Measurements from ENCODE around the gene CDX1. TPM values are rescaled to one million over a fixed set of nuclear protein-coding genes. Genes with fewer than 3 reads are reported as not detected.

The CDX1 gene
- total RNA-seq, 1 experiment from 2014 or later = 0.22 TPM

DNA sequence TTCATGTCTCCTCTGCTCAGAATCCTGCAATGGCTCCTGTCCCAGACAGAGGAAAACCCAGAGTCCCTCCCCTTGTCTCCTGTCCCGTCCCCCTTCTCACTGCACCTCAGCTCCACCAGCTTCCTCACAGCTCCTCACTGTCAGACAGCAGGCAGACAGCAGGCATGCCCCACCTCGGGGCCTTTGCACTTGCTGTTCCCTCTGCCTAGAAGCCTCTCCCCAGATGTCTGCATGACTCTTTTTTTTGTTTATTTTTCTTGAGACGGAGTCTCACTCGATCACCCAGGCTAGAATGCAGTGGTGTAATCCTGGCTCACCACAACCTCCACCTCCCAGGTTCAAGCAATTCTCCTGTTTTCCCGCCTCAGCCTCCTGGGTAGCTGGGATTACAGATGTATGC is 14.4 kb downstream of the CDX1 start:
- H3K4me1 ChIP-seq (ENCODE audit: insufficient read depth, low read length) = peaks cover 2% of the 10 kb centered on the region; the same call in 1 of the 2 replicates
- H2BK120ac ChIP-seq (ENCODE audit: low read depth, low read length, poor library complexity, severe bottlenecking) = no peak overlapping the region
- no peak overlapping the region for H3K23ac ChIP-seq (ENCODE audit: insufficient read length, low read depth, low read length)
- H2AFZ ChIP-seq (ENCODE audit: low read length) = no peak overlapping the region
- H4K91ac ChIP-seq (ENCODE audit: insufficient read length, low read depth, low read length) = no peak overlapping the region
- TF ChIP-seq, protein P1, sequence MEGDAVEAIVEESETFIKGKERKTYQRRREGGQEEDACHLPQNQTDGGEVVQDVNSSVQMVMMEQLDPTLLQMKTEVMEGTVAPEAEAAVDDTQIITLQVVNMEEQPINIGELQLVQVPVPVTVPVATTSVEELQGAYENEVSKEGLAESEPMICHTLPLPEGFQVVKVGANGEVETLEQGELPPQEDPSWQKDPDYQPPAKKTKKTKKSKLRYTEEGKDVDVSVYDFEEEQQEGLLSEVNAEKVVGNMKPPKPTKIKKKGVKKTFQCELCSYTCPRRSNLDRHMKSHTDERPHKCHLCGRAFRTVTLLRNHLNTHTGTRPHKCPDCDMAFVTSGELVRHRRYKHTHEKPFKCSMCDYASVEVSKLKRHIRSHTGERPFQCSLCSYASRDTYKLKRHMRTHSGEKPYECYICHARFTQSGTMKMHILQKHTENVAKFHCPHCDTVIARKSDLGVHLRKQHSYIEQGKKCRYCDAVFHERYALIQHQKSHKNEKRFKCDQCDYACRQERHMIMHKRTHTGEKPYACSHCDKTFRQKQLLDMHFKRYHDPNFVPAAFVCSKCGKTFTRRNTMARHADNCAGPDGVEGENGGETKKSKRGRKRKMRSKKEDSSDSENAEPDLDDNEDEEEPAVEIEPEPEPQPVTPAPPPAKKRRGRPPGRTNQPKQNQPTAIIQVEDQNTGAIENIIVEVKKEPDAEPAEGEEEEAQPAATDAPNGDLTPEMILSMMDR (conservative IDR thresholded peaks at IDR 0.05) = no peak
- no peaks in the 10 kb centered on the region for H3K9me3 ChIP-seq (ENCODE audit: control insufficient read depth, low read depth, low read length)
- peaks cover 61% of the 10 kb centered on the region for H3K27me3 Mint-ChIP-seq (ENCODE audit: low read depth)
- H3K27ac Mint-ChIP-seq = no peak overlapping the region
- H3K14ac ChIP-seq (ENCODE audit: insufficient read depth, low read length) = no peak overlapping the region; the same call in 1 of the 2 replicates
- no peak overlapping the region for H2BK20ac ChIP-seq (ENCODE audit: low read depth, low read length, poor library complexity, severe bottlenecking)
- no peaks in the 10 kb centered on the region for H3K23me2 ChIP-seq (ENCODE audit: insufficient read length, low read depth, low read length, poor library complexity, severe bottlenecking)
- H3K4ac ChIP-seq (ENCODE audit: low read depth, low read length) = no peak overlapping the region
- no peaks in the 10 kb centered on the region; a peak in 1 of 7 replicates for H3K36me3 Mint-ChIP-seq (ENCODE audit: insufficient read depth in 1 of 3, low read depth in 3 of 3)
- no peaks in the 10 kb centered on the region for H3K79me1 ChIP-seq (ENCODE audit: insufficient read depth, low read depth, low read length, poor library complexity, severe bottlenecking)
- no peak for DNase-seq
- no peak overlapping the region for H4K8ac ChIP-seq (replicated peaks; ENCODE audit: insufficient read length, low read depth, low read length)
- no peak overlapping the region for H2BK12ac ChIP-seq (ENCODE audit: insufficient read length, low read depth, low read length)
- H3K27me3 ChIP-seq (ENCODE audit: insufficient read depth, low read length) = peaks cover 2% of the 10 kb centered on the region; the same call in 1 of the 2 replicates
- WGBS (ENCODE audit: extremely low coverage, insufficient read length, low lambda C conversion rate) = no CpG with 5 or more reads among the region's 5 CpGs
- no peak overlapping the region for H4K5ac ChIP-seq (ENCODE audit: insufficient read length, low read depth, low read length)
- H3K9ac ChIP-seq (ENCODE audit: extremely low read depth, insufficient read length, low read length) = no peak overlapping the region
- no peak overlapping the region for H3T11ph ChIP-seq (ENCODE audit: low read length)
- H3K4me1 Mint-ChIP-seq = peaks cover 8 to 13% of the 10 kb centered on the region in 2 experiments
- no peak overlapping the region for H2AK5ac ChIP-seq (ENCODE audit: insufficient read length, low read length)
- no peak overlapping the region for H3K18ac ChIP-seq (ENCODE audit: insufficient read length, low read depth, low read length)
- no peak overlapping the region for H3K56ac ChIP-seq (ENCODE audit: insufficient read length, low read depth, low read length)
- no peaks in the 10 kb centered on the region; a peak in 1 of 5 replicates for H3K9me3 Mint-ChIP-seq
- no peak overlapping the region for H2BK15ac ChIP-seq (ENCODE audit: low read depth, low read length)
- H3K4me3 Mint-ChIP-seq = no peak overlapping the region
- no peak overlapping the region for H3K27ac ChIP-seq (ENCODE audit: insufficient read length, low read depth, low read length)
- H2BK5ac ChIP-seq (ENCODE audit: insufficient read length, low read length) = no peak overlapping the region
- H3K4me2 ChIP-seq (ENCODE audit: insufficient read depth, insufficient read length, low read length) = no peak overlapping the region
- no peaks in the 10 kb centered on the region for H4K20me1 ChIP-seq (ENCODE audit: control insufficient read depth, insufficient read depth, insufficient read length)
- no peaks in the 10 kb centered on the region for H3K79me2 ChIP-seq (ENCODE audit: insufficient read depth, low read length)

All from H9 (cell line).